ENCODE results near the gene LRMDA. TPM values are rescaled to one million over a fixed set of nuclear protein-coding genes. Genes with fewer than 3 reads are reported as not detected.
A peak's percentile ranks its signal among the peaks of the same experiment; 100 is the strongest.

Gene LRMDA
- total RNA-seq, 1 donor from 2014 or later, result 17.3 TPM

DNA sequence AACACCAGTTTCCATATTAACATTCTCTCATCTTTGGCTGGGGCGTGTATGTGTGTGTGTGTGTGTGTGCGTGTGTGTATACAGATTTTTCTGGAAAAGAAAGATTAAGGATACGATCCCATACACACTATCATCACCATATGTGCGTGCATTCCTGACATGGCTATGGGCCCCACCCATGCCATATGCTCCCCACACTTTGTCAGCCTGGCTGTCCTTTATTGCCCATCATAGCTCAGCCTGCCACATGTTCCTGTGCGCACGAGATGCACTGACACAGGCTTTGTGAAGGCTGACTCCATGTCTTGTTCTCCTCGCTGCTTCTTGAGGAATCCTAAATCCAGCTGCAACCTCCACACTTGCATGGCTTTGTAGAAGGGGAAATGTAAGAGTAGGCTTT is 984.1 kb downstream of the LRMDA start:
- no peak for DNase-seq (ENCODE audit: low read depth in 2 of 2)

DNA sequence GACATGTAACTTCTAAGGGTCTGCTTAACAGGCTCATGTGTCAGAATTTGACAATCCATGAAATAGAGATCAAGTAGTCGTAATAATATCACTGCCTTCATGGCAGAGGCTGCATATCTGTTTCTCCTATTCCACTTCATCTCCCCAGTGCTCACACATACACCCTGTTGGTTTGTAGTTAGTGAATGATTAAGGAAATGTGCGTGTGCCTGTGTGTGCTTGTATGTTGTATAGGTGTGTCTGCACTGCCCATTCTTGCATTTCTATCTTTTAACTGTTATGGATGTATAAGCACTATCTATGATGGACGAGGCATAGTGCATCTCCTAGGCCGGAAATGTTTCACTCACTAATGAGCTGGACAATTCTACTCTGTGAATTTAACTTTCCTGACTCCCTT is 985.2 kb downstream of the LRMDA start:
- no peak for DNase-seq (ENCODE audit: low read depth in 2 of 2)

DNA sequence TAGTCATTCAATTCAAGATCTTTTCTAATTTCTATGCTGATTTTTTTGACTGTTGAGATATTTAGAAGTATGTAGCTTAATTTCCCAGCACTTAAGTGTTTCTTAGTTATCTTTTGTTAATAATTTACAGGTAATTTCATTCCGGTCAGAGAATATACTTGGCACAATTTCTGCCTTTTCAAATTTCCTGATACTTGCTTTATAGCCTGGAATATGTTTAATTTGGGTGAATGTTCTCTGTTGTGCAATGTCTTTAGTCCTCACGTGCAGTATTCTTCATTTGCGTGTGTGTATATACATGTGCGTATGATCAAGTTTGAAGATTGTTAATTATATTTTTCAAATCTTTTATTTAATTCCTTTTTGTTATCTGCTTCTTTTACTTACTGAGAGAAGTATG is 989.3 kb downstream of the LRMDA start:
- DNase-seq (ENCODE audit: low read depth in 2 of 2), result no peak

DNA sequence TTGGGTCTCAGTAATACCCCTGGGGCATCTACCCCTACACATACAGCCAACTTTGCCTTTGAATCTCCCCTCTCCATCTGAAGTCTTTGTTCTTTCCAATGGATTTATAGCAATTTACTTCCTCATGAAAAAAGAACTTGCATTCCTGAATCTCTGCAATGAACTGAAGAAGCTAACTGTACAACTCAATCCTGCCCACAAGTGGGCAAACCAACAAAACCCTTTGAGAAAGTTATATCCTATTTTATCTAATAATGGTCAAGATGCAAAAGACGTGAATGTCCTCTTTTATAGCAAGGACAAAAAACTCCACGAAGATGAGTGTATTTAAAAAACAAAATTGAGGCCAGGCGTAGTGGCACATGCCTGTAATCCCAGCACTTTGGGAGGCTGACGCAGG is 991.3 kb downstream of the LRMDA start:
- no peak for DNase-seq (ENCODE audit: low read depth in 2 of 2)

DNA sequence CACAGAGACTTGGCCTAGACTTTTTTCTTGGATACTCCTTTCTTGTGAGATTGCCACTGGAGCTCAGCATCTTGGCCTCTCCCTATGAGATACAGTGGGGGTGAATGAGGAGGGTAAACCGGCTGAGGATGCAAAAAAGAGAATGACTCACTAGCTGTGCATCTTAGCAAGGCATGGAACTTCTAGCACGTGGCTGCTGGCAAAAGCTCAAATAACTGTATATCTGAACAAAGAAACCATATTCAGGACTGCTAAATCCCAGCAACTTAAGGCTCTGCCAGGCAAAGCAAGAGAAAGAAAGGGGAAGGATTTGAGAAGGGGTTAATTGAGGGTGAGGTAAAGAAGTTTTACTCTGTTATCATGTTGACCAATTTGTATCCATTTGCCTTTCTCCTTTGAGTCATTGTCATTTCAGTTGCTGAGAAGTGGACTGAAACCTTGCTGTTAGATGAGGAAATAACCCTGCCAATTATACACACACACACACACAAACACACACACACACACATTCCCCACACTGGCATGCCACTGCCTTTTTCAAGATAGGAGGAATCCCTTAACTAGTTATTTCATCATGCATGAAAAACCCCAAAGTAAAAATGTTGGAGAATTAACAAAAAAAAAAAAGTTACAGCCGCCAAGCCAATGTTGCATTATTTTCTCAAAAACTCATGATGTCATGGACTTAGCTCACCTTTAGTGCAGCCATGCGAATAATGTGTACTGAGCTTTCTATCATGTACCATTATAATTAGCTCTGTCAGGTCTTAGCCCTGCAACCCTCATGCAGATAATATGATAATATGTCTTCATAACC is 997.3 kb downstream of the LRMDA start:
- DNase-seq (ENCODE audit: low read depth in 2 of 2), result peak in 1 of 2 donors; percentile 17

DNA sequence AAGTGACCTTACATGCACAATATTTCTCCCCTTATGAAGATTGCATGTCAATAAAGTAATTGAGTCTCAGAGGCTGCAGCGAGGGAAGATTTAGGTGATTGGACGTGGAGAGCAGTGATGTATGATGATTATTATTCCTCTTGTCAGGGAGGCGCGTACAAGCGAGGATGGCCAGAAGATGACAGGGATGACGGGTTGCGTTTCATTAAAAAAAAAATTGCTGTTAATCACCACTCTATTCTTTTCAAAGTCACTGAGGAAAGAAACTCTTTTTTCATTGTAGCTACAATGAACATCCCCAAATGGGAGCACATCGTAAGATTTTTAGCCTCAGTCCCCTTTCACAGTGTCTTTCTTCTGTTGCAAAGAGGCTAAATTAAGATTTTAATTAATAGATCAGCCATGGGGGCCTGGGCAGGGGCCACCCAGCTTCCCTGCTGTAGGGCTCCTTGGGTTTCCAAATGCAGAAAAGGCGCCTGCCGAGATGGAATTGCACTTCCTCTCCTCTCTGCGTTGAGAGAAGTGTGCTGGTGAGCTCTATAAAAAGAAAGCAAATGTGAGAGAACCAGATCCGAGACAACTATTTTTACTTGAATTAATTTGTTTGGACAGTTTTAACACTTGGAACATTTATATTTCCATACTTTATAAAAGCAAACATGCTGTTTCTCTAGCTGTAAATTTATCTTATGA is 998.1 kb downstream of the LRMDA start:
- no peak for DNase-seq (ENCODE audit: low read depth in 2 of 2)

DNA sequence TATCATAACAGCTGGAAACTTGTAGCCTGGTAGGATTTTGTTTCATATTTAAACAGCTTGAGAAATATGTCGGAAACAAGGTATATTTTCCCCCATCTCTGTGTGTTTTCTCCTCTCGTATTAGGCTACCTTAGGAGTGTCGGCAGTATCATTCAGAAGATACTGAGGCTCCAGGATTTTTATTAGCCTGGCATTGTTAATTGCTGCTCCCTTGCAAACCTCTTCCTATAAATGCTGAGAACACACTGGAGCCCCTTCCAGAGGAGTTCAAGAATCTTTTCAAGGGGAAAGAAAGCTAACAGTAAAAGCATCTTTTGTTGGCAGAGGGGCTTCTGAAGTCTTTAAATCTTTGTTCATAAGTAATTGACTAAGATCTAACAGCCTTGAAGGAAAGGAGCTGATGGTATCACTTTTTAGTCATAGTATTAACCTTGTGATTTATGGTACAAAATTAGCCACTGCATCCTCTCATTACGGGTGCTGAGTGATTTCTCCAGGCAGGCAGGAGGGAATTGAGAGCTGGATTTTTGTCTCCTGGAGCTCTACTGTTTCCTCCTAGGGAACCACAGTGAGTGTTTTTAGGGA is 998.7 kb downstream of the LRMDA start:
- no peak for DNase-seq (ENCODE audit: low read depth in 2 of 2)

DNA sequence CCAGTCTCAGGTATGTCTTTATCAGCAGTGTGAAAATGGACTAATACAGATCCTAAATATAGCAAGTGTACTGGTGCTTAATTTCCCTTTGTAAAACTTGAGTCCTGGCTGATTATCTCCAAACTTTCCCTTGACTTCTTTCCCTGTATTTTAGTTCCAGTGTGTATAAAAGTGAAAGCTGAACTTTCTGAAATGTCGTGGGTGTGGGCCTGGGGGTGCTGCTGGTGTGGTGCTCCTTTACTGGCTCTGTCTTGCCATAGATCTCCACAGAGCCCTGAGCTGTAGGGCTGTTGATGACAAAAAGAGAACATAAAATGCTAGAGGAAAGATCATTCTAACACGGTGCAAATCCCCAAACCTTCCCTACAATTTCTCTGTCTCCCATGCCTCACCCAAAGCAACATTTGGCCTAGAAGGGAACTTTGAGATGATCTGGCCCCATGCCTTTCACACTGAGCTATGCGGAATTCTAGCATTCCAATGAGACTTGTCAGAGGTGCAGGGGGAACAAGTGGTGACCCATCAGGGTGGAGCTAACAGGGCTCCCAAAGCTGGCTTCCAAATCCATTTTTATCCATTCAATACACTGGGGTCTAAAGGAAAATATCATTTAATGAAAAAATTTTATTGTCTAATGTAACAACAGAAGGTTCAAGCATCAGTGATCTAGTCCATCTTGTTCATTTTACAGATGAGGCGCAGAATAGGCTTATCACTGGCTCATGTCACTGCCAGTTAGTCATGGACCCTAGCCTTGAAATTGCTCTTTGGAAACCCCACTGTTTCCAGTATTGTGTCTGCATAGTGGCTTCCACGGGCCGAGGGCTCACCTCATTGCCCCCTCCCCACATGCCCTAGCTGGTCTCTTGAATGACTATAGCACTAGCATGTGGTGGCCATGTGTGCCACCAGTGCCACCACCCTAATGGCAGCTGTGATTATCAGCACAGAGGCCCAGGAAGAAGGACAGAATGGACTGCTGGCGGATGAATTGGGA is 1000.9 kb downstream of the LRMDA start:
- no peak for DNase-seq (ENCODE audit: low read depth in 2 of 2)

DNA sequence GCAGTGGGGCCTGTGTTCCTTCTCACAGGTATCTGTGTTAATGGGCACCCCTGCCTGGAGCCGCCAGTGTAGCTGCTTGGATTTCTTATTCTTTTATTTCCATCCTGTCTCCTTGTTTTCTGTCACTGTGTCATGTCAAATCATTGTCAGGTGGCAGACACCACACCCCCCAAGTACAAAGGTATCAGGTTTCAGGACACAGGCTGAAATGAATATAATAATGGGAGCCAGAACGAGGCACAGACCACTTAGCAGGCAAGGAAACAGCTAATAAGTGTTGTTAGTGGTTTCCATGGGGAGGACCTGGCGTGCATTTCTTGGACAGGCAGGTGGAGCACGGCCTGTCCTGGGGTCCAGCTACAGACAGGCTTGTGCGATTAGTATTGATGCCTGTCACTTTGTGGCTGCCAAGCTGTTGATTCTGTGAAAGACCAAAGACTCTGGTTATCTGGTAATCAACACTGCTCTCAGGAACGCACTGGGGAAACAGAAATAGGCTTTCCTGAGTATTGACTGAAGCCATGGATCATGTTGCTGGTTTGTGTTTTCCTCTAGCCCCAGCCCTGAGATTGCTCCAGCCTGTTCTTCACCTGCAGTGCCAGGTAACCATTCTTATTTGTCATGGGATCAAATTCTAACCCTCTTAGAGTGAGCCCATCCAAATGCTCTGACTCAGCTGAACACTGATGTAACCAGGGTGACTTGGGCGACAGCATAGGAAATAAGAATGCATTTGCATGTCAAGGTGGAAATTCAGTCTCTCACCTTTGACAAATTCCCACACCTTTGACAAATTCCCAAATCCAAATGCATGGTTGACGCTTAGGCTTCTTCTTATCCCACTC is 1002.0 kb downstream of the LRMDA start:
- no peak for DNase-seq (ENCODE audit: low read depth in 2 of 2)

DNA sequence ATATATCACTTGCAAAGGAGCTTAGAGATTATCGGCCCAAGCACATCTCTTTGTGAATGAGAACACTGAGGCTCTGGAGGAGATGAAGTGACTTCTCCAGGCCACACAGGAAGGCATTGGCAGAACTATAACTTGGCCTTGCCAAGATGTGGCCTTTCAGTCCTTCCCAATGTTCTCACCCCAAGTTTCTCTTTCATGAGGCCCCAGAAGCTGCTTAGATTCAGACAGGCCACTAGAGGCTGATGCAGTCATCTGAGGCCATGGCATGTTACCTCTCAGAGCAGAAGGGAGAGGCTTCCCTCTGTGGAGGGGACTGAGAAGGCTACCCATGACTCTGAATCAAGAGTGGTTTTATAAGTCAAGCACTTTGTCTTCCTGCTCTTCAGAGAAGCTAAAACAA is 1003.7 kb downstream of the LRMDA start:
- DNase-seq (ENCODE audit: low read depth in 2 of 2), result no peak

DNA sequence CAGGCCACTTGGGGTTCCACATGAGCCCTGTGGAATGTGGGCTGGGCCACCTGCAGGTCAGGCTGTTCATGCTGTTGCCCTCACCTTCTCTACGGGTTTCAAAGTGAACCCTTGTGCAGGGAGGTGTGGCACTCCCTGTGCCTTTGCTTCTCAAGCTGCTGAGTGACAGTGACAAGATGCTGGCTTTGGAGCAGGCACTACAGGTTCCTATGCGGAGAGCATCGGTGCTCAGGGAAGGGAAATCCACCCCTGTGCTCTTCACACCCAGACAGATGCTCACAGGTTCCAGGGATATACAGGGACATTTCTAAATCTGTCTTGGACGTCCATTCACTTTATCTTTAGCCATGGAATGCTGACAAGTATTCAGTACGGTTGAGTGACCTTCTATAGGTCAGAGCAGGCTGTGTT is 1005.0 kb downstream of the LRMDA start:
- DNase-seq (ENCODE audit: low read depth in 2 of 2), result no peak

DNA sequence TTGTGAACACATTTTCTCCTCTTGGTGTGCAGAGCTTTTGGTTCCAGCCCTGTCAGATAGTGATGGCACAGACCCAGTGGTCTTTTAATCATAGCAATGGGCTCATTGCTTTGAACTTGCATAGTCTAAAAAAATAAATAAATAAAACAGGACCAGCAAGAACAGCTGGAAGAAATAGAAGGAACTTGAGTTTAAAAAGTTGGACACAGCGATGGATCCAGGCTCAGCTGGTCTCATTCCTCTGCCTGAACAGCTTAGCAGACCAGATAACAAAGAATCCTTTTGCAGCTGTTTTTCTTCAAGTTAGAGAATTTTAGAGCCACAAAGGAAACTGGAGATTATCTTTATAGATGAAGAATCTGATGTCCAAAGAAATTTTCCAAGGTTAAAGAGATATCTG is 1005.6 kb downstream of the LRMDA start:
- DNase-seq (ENCODE audit: low read depth in 2 of 2), result no peak

DNA sequence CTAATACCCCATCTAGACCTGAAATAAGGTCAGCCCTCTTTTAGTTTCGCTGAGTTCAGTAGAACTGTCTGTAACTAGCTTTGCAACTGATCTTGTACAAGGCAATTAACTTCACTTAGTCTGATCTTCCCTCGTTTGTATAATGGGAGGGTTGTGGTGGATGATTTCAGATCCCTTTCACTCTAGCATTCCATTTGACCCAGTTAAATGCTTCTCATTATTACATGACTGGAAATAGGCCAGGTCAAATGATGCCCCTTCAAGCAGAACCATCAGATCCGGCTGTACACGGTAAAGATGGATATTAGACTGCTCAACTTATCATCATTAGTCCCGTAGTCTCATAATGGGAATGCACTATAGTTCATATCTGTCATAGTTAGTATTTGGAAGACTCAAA is 1009.0 kb downstream of the LRMDA start:
- no peak for DNase-seq (ENCODE audit: low read depth in 2 of 2)

DNA sequence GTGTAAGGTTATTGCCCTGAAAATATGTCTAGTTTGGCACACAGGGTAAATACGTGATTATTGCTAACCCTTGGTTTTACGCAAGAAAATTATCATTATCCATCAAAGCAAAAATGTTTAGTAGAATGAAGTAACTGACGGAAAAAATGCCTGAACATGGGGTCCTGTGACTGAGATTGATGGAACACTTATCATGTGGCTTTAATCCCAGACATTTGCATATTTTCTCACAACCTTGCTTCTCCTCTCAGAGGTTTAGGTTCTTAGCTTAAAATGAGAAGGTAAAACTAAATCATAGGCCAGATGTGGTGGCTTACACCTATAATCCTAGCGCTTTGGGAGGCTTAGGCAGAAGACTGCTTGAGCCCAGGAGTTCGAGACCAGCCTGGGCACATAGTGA is 1010.7 kb downstream of the LRMDA start:
- no peak for DNase-seq (ENCODE audit: low read depth in 2 of 2)

DNA sequence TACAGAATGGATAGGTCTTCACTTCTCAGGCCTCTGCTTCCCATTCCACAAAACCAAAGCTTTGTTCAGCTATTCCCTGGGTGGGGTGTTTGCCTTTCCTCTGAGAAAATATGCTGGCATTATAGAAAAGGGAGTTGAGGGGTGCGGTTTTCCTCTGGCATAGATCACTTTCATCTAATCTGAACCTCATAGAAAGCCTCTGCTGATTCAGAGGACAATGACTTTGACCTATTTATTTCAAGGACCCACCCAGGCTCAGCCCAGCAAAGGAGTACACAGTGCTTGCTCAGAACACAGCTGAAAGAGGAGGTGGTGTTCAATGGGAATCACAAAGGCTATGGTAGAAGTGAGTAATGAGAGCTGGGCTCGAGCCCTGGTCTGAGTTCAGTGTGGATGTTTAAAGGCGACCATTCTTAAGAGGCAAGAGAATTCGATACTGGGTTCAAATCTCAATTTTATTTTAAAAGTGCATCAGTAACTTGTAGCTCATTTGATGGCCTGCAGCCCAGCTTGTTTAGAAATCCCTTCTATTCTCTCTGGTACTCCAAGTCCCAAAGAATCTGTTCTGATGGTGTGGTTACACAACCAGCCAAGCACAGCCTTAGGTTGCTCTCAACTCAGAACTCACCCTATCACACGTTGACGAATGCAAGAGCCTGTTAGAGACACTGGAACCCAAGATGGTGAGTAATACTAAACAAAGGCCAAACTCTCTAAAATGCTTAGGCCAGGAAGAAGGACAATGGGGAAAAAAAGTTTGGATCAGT is 1012.8 kb downstream of the LRMDA start:
- no peak for DNase-seq (ENCODE audit: low read depth in 2 of 2)

DNA sequence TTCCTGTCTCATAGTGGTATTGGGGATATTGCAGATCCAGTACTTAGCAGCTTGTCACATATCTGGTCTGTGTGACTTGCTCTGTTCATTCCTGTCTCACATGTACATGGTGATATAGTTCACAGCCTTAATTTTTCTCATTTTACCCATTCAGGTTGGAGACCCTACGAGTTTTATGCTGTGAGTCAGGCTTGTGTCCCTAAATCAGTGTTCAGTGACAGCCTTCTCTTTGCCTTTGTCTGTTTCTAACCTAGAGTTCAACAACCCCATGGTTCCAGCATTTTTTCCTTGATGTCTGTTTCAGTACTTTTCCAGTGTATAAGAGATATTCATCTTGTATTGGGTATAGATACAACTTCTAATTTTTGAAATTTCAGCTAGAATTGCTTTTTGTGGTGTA is 1016.2 kb downstream of the LRMDA start:
- DNase-seq (ENCODE audit: low read depth in 2 of 2), result no peak

DNA sequence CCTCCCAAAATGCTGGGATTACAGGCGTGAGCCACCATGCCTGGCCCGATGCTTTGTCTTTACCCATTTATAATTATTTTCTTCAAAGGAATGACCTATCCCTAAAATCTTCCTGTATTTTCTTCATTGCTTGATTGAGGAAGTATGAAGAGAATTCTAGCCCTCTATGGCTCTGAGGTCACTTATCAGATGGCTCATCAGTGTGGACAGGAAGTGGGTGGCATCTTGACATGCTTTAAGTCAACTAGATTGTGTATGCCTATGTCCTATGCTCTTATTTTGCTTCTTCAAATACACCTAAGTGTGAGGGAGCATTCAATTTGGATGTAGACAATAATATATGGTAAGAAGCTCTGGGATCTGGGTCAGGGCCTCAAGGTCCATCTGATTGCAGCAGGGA is 1020.5 kb downstream of the LRMDA start:
- DNase-seq (ENCODE audit: low read depth in 2 of 2), result no peak

DNA sequence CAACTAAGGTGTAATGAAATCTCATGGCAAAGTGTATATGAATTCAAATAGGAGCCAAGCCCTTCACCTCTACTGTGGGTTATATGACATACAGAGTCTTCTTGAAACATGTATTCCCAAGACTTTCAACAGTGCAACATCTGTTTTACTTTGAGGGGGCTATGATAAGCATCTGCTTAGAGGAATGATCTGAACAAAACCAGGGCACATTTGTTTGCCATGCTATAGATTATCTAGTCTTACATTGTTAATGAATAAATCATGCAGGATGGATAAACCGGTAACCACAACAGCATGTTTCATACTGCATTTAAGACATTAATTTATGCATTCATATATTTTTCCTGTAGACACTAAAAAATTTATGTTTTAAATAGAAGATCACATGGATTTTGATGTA is 1021.9 kb downstream of the LRMDA start:
- no peak for DNase-seq (ENCODE audit: low read depth in 2 of 2)

DNA sequence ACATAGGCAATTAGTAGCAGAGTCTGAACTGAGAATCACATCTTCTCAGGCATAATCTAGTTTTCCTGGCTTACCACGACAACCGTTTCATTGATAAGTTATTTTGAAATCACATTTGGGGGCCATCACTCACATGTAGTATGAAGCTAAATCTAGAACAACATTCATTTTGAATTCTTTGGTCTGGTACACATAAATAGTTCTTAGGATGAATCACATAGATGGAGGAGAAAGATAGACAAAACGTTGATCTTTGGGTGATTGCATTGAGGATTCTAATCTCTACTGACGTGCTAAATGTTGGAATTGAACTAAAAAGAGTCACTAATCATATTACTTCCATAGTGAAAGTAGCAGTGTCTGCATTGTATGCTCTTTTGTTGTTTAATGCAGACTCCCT is 1022.6 kb downstream of the LRMDA start:
- DNase-seq (ENCODE audit: low read depth in 2 of 2), result no peak

Data from lung microvascular endothelial cell (primary cell).